IMR-90 (cell line): ENCODE data around the gene FIGLA. TPM values are rescaled to one million over a fixed set of nuclear protein-coding genes. Genes with fewer than 3 reads are reported as not detected.
"Not testable (repeated sequence)": the region's sequence is repeated elsewhere in the genome, so short reads cannot be mapped to it uniquely, and the experiment has no call there.

Experiments
- ATAC-seq: fragments of 200-7000 bp; cut with Tn5 transposase; 2 replicates; pipeline ENCODE4 v1.9.1; 2020; ENCODE audit warnings: low read depth, mild to moderate bottlenecking, moderate library complexity
- BruUV-seq: library from RNA; stranded (reverse); fragments of 400-500 nt; replicated peaks from 2 replicates; lab custom pipeline; 2021; lab: Mats Ljungman, UMichigan
- CTCF ChIA-PET: fragments of 300-600 bp; formaldehyde crosslinking; extraction: SDS; loops from one replicate; lab custom pipeline; 2021; ENCODE audit warnings: antibody characterized with exemption; lab: Yijun Ruan, JAX
- POLR2A ChIA-PET: fragments of 300-600 bp; sonication (Branson Sonifier 250); formaldehyde crosslinking; loops from one replicate; lab custom pipeline; 2022; ENCODE audit warnings: antibody characterized with exemption; ENCODE audit not compliant: unreplicated experiment; lab: Charles Lee
- DNase-seq: peaks from one replicate; pipeline ENCODE4 v3.0.0; 2013
- H2AFZ ChIP-seq: replicated peaks from 2 replicates; pipeline ENCODE3; 2013; ENCODE audit warnings: low read length, mild to moderate bottlenecking; ENCODE audit not compliant: poor library complexity
- H2AK5ac ChIP-seq: 2 replicates; pipeline ENCODE4 v1.6.1; 2013; ENCODE audit warnings: low read depth, low read length, inconsistent platforms
- H2AK9ac ChIP-seq: replicated peaks from 2 replicates; pipeline ENCODE3; 2013; ENCODE audit warnings: mild to moderate bottlenecking, low read depth, low read length, moderate library complexity; ENCODE audit not compliant: poor library complexity
- H2BK120ac ChIP-seq: 2 replicates; pipeline ENCODE4 v1.6.1; 2013; ENCODE audit warnings: low read depth, low read length, inconsistent platforms
- H2BK15ac ChIP-seq: 3 replicates; pipeline ENCODE4 v1.6.1; 2013; ENCODE audit warnings: low read depth, low read length, inconsistent platforms
- H2BK20ac ChIP-seq: 2 replicates; pipeline ENCODE4 v1.6.1; 2013; ENCODE audit warnings: low read depth, mild to moderate bottlenecking, inconsistent platforms, low read length, moderate library complexity
- H2BK5ac ChIP-seq: 2 replicates; pipeline ENCODE4 v1.6.1; 2013; ENCODE audit warnings: mild to moderate bottlenecking, low read depth, low read length, inconsistent platforms; ENCODE audit not compliant: poor library complexity, severe bottlenecking
- H3K14ac ChIP-seq: replicated peaks from 2 replicates; pipeline ENCODE4 v1.6.1; 2013; ENCODE audit warnings: low read depth, low read length, inconsistent platforms
- H3K18ac ChIP-seq: 2 replicates; pipeline ENCODE4 v1.6.1; 2013; ENCODE audit warnings: low read depth, low read length, control low read depth
- H3K23ac ChIP-seq: 2 replicates; pipeline ENCODE4 v1.6.1; 2013; ENCODE audit warnings: low read depth, low read length, inconsistent platforms
- H3K27ac ChIP-seq: 2 replicates; pipeline ENCODE4 v1.5.1; 2013; ENCODE audit warnings: mild to moderate bottlenecking, control low read depth, low read length; ENCODE audit not compliant: insufficient read depth
- H3K27me3 ChIP-seq: 2 replicates; pipeline ENCODE4 v1.6.1; 2013; ENCODE audit warnings: low read length; ENCODE audit not compliant: control insufficient read depth, insufficient read depth
- H3K36me3 ChIP-seq: 2 replicates; pipeline ENCODE4 v1.6.1; 2013; ENCODE audit warnings: low read length, mixed read lengths; ENCODE audit not compliant: control insufficient read depth, insufficient read depth
- H3K4ac ChIP-seq: 2 replicates; pipeline ENCODE4 v1.6.1; 2013; ENCODE audit warnings: low read depth, low read length, inconsistent platforms
- H3K4me1 ChIP-seq: 2 replicates; pipeline ENCODE4 v1.6.1; 2013; ENCODE audit warnings: low read length, mixed read lengths; ENCODE audit not compliant: control insufficient read depth, insufficient read depth
- H3K4me2 ChIP-seq: 2 replicates; pipeline ENCODE4 v1.6.1; 2013; ENCODE audit warnings: low read depth, mild to moderate bottlenecking, control low read depth, low read length, moderate library complexity
- H3K4me3 ChIP-seq: 2 replicates; pipeline ENCODE4 v1.5.1; 2013; ENCODE audit warnings: low read depth, mild to moderate bottlenecking, control low read depth, low read length, moderate library complexity; ENCODE audit not compliant: insufficient read depth
- H3K56ac ChIP-seq: 2 replicates; pipeline ENCODE4 v1.6.1; 2013; ENCODE audit warnings: low read length, inconsistent platforms; ENCODE audit not compliant: insufficient read depth; ENCODE audit errors: extremely low read depth
- H3K79me1 ChIP-seq, 2 experiments: 2 replicates each; pipeline ENCODE4 v1.6.1; 2013; ENCODE audit warnings: low read length in 2 of 2, inconsistent platforms in 1 of 2, low read depth in 1 of 2
- H3K9ac ChIP-seq: 2 replicates; pipeline ENCODE4 v1.6.1; 2013; ENCODE audit warnings: low read depth, low read length, control low read depth
- H3K9me1 ChIP-seq: 2 replicates; pipeline ENCODE4 v1.6.1; 2013; ENCODE audit warnings: low read length, inconsistent platforms; ENCODE audit not compliant: insufficient read depth
- H3K9me3 ChIP-seq: 2 replicates; pipeline ENCODE4 v1.6.1; 2013; ENCODE audit warnings: low read length; ENCODE audit not compliant: control insufficient read depth, insufficient read depth
- H4K20me1 ChIP-seq: 2 replicates; pipeline ENCODE4 v1.6.1; 2013; ENCODE audit warnings: low read length, inconsistent platforms; ENCODE audit not compliant: insufficient read depth
- H4K5ac ChIP-seq: 2 replicates; pipeline ENCODE4 v1.6.1; 2013; ENCODE audit warnings: mild to moderate bottlenecking, low read depth, low read length, control low read depth
- H4K8ac ChIP-seq, 2 experiments: 2 replicates each; pipeline ENCODE4 v1.6.1; 2013; ENCODE audit warnings: low read depth in 2 of 2, low read length in 2 of 2, control low read depth in 1 of 2, inconsistent platforms in 1 of 2
- H4K91ac ChIP-seq: 2 replicates; pipeline ENCODE4 v1.6.1; 2013; ENCODE audit warnings: low read depth, low read length, inconsistent platforms; ENCODE audit not compliant: insufficient read depth
- WGBS, 2 experiments: methylation state at CpG; one replicate each; pipeline versions ENCODE4 v1.1.5 to v1.1.7; 2013; ENCODE audit warnings: missing lambda C conversion rate in 2 of 2; ENCODE audit not compliant: insufficient read length in 1 of 2; ENCODE audit errors: extremely low coverage in 2 of 2; 5-methylcytosine and 5-hydroxymethylcytosine counted together
- dilution Hi-C: fragments of 300-500 bp; cut with HindIII; formaldehyde crosslinking; loops from one replicate; pipeline ENCODE4 v1.14.3; 2018; ENCODE audit warnings: low sequenced_read_pairs; ENCODE audit not compliant: unreplicated experiment
- in situ Hi-C: fragments of 300-500 bp; cut with MboI; formaldehyde crosslinking; loops from 3 replicates; pipeline ENCODE4 v1.14.3; 2019; ENCODE audit warnings: low sequenced_read_pairs, inconsistent platforms, mixed read lengths
- intact Hi-C: fragments of 100-400 bp; cut with micrococcal nuclease; formaldehyde crosslinking; loops from 2 replicates; pipeline ENCODE4 v1.10.0; 2022
- polyA plus RNA-seq, 3 experiments: library from polyadenylated mRNA; depleted of rRNA; stranded (reverse); fragments of >200 nt; gene quantifications; 2 replicates each; pipeline ENCODE4 v1.2.3, GENCODE V29; 2012; ENCODE audit warnings: low replicate concordance in 1 of 3
- total RNA-seq: library from RNA; depleted of rRNA; stranded (reverse); fragments of >200 nt; gene quantifications from 2 replicates; pipeline ENCODE4 v1.2.3, GENCODE V29; 2012

Gene FIGLA
- total and polyA plus RNA-seq, 2 of the 4 experiments (the other 2 are of a cell fraction), result not detected

DNA sequence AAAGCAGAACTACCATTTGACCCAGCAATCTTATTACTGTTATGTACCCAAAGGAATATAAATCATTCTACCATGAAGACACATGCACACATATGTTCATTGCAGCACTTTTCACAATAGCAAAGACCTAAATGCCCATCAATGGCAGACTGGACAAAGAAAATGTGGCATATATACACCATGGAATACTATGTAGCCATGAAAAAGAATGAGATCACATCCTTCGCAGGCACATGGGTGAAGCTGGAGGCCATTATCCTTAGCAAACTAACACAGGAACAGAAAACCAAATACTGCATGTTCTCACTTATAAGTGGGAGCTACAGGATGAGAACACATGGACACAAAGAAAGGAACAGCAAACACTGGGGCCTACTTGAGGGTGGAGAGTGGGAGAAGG is 51.0 kb downstream of the FIGLA start:
- H3K4me1 ChIP-seq, CTCF ChIA-PET, H2BK5ac ChIP-seq, H4K20me1 ChIP-seq, H4K8ac ChIP-seq, intact Hi-C loops, H3K4ac ChIP-seq, H4K91ac ChIP-seq, H3K4me2 ChIP-seq, H3K14ac ChIP-seq, H2BK120ac ChIP-seq, H2AFZ ChIP-seq, H3K23ac ChIP-seq, H2BK15ac ChIP-seq, H3K27me3 ChIP-seq, H3K18ac ChIP-seq, H3K9ac ChIP-seq, H3K9me1 ChIP-seq, H2BK20ac ChIP-seq, ATAC-seq, H4K5ac ChIP-seq, H3K9me3 ChIP-seq, H3K36me3 ChIP-seq, POLR2A ChIA-PET, H3K27ac ChIP-seq, H3K56ac ChIP-seq, in situ Hi-C loops, dilution Hi-C loops, DNase-seq, H3K79me1 ChIP-seq, H2AK5ac ChIP-seq, H2AK9ac ChIP-seq, BruUV-seq, H3K4me3 ChIP-seq: not testable (repeated sequence)
- WGBS, 2 experiments, result no CpG with 5 or more reads among the region's 1 CpG
